ENCODE data around the gene ADD3. TPM values are rescaled to one million over a fixed set of nuclear protein-coding genes. Genes with fewer than 3 reads are reported as not detected.

ADD3 gene
- total and polyA plus RNA-seq, 2 experiments from 2014 or later: 83.2 to 216 TPM

DNA sequence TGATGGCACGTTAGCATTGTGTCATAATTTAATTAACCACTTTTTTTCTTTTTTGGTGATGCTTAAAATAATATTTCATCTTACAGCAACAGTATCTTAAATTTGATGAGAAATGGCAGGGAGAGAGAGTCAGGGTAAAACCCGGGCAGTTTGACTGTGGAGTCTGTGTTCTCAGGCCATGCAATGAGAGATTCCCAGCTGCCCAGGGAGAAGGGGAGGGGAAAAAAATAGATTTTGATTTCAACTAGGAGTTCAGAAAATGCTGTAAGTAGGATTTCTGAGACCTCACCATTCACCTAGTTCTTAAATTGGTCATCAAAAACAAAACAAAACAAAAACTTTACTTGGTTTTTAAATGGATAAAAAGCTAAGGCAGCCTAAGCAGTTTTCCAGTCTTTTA, 47.1 kb upstream of the ADD3 start:
- H3K9me3 ChIP-seq (ENCODE audit: low read depth): no peaks in the 10 kb centered on the region
- no peak overlapping the region for H3K4me3 ChIP-seq
- no peak for DNase-seq (ENCODE audit: low spot score)
- no peaks in the 10 kb centered on the region for H4K20me1 ChIP-seq (ENCODE audit: insufficient read depth, poor library complexity, severe bottlenecking)
- H3K36me3 ChIP-seq (replicated peaks; ENCODE audit: insufficient read depth, low read depth): no peaks in the 10 kb centered on the region
- H3K79me2 ChIP-seq: no peaks in the 10 kb centered on the region
- H2AFZ ChIP-seq: no peak overlapping the region
- H3K4me2 ChIP-seq: no peak overlapping the region
- WGBS (ENCODE audit: low lambda C conversion rate, missing lambda C conversion rate): 73% methylated on average over 2 of the region's 2 CpGs
- no peaks in the 10 kb centered on the region for H3K9me2 ChIP-seq (replicated peaks; ENCODE audit: insufficient read depth)
- TF ChIP-seq, protein P1, sequence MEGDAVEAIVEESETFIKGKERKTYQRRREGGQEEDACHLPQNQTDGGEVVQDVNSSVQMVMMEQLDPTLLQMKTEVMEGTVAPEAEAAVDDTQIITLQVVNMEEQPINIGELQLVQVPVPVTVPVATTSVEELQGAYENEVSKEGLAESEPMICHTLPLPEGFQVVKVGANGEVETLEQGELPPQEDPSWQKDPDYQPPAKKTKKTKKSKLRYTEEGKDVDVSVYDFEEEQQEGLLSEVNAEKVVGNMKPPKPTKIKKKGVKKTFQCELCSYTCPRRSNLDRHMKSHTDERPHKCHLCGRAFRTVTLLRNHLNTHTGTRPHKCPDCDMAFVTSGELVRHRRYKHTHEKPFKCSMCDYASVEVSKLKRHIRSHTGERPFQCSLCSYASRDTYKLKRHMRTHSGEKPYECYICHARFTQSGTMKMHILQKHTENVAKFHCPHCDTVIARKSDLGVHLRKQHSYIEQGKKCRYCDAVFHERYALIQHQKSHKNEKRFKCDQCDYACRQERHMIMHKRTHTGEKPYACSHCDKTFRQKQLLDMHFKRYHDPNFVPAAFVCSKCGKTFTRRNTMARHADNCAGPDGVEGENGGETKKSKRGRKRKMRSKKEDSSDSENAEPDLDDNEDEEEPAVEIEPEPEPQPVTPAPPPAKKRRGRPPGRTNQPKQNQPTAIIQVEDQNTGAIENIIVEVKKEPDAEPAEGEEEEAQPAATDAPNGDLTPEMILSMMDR (IDR thresholded peaks at IDR 0.05; ENCODE audit: poor library complexity): no peak
- TF ChIP-seq EZH2phosphoT487 (IDR thresholded peaks at IDR 0.05; ENCODE audit: low read depth, severe bottlenecking, unreplicated experiment): no peak
- TF ChIP-seq EZH2 (IDR thresholded peaks at IDR 0.05; ENCODE audit: borderline replicate concordance): no peak
- no peaks in the 10 kb centered on the region for H3K27me3 ChIP-seq
- peaks cover 24% of the 10 kb centered on the region for H3K4me1 ChIP-seq (ENCODE audit: insufficient read depth)
- no peak overlapping the region for H3K27ac ChIP-seq

DNA sequence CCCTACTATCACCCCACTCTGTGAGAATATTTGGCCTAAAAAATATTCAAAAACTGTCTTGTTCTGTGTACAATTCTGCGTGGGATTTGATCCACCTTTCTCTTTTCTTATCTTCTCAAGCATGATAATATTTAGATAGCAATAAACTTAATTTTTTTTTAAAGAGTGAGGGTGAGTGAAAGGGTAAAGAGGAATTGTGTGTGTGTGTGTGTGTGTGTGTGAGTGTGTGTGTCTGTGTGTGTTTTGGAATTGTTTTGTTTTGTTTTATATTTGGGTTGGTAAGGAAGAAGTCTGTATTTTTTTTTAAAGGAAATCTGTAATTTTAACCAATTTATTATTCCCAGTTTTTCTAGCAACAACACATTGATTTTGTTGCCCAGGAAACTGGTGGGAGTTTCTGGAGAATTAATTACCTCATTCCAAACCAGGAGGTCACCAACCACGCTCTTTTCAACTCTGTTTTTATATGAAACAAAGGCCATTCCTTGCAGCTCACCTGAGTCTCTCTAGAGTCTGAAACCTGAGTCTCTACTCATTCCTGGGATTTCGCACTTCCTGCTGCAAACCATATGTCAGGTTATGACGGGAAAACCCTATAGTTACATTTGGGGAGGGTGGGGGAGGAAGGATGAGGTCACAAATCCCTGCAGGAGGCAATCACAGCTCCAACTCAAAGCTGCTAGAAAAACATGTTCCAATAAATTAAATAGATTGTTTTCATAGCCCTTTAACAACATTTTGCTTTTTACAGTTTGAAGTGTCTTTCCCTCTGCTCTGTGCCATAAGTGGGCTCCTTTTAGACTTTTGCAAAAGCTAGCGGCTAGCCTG, 46.4 kb upstream of the ADD3 start:
- Histone ChIP-seq H3K4me2 (no peak overlapping the region), H2AFZ (no peak overlapping the region), H3K27ac (peak overlapping the region; percentile 1), H3K27me3 (no peaks in the 10 kb centered on the region), H3K9me3 (ENCODE audit: low read depth) (no peaks in the 10 kb centered on the region), H3K9me2 (replicated peaks; ENCODE audit: insufficient read depth) (no peaks in the 10 kb centered on the region), H3K79me2 (no peaks in the 10 kb centered on the region), H4K20me1 (ENCODE audit: insufficient read depth, poor library complexity, severe bottlenecking) (no peaks in the 10 kb centered on the region), H3K4me3 (no peak overlapping the region), H3K4me1 (ENCODE audit: insufficient read depth) (peaks cover 31% of the 10 kb centered on the region), H3K36me3 (replicated peaks; ENCODE audit: insufficient read depth, low read depth) (no peaks in the 10 kb centered on the region)
- whole genome bisulfite sequencing (ENCODE audit: low lambda C conversion rate, missing lambda C conversion rate): 54% methylated on average over 5 of the region's 5 CpGs
- DNase-seq (ENCODE audit: low spot score): no peak
- TF ChIP-seq EZH2phosphoT487 (IDR thresholded peaks at IDR 0.05; ENCODE audit: low read depth, severe bottlenecking, unreplicated experiment) (no peak), EZH2 (IDR thresholded peaks at IDR 0.05; ENCODE audit: borderline replicate concordance) (no peak)
- TF ChIP-seq, protein P1 (IDR thresholded peaks at IDR 0.05; ENCODE audit: poor library complexity): no peak

DNA sequence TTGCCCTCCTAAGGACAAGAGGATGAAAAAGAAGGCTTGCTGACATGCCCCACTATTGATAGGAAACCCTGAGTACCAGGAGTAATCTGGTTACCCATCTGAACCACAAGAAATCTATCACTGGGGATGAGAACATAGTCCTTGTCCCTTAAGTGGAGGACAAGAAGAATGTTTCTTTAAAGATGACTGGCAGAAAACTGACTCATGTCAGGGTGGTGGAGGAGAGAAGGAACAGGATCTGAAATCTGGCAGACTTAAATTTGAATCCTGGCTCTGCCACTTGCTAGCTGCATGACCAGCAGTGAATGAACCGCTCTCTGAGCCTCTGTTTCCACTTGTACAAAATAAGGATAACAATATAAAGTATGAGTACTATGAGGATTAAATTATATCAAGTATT, 45.5 kb upstream of the ADD3 start:
- Histone ChIP-seq H4K20me1 (ENCODE audit: insufficient read depth, poor library complexity, severe bottlenecking) (no peaks in the 10 kb centered on the region), H3K36me3 (replicated peaks; ENCODE audit: insufficient read depth, low read depth) (no peaks in the 10 kb centered on the region), H3K9me3 (ENCODE audit: low read depth) (no peaks in the 10 kb centered on the region), H3K4me2 (no peak overlapping the region), H3K27ac (peak overlapping the region; percentile 1), H2AFZ (no peak overlapping the region), H3K4me3 (no peak overlapping the region), H3K27me3 (no peaks in the 10 kb centered on the region), H3K79me2 (no peaks in the 10 kb centered on the region), H3K9me2 (replicated peaks; ENCODE audit: insufficient read depth) (no peaks in the 10 kb centered on the region), H3K4me1 (ENCODE audit: insufficient read depth) (peaks cover 40% of the 10 kb centered on the region)
- WGBS (ENCODE audit: low lambda C conversion rate, missing lambda C conversion rate): 100% methylated on average over 1 of the region's 1 CpG
- no peak for DNase-seq (ENCODE audit: low spot score)
- TF ChIP-seq EZH2phosphoT487 (IDR thresholded peaks at IDR 0.05; ENCODE audit: low read depth, severe bottlenecking, unreplicated experiment) (no peak), EZH2 (IDR thresholded peaks at IDR 0.05; ENCODE audit: borderline replicate concordance) (no peak)
- TF ChIP-seq, protein P1 (IDR thresholded peaks at IDR 0.05; ENCODE audit: poor library complexity): no peak

All from hepatocyte (in vitro differentiated cells).